ENCODE data around the gene ENAH. TPM values are rescaled to one million over a fixed set of nuclear protein-coding genes. Genes with fewer than 3 reads are reported as not detected.

The ENAH gene
- polyA plus RNA-seq (2012; rRNA removed) = 48.9 and 72.0 TPM in 2 replicates
- 79.6 and 101 TPM in 2 replicates for polyA plus RNA-seq (2012; cell fraction: cytosol; rRNA removed)
- 19.8 and 65.1 TPM in 2 replicates for polyA plus RNA-seq (2012; cell fraction: nucleus; rRNA removed)

DNA sequence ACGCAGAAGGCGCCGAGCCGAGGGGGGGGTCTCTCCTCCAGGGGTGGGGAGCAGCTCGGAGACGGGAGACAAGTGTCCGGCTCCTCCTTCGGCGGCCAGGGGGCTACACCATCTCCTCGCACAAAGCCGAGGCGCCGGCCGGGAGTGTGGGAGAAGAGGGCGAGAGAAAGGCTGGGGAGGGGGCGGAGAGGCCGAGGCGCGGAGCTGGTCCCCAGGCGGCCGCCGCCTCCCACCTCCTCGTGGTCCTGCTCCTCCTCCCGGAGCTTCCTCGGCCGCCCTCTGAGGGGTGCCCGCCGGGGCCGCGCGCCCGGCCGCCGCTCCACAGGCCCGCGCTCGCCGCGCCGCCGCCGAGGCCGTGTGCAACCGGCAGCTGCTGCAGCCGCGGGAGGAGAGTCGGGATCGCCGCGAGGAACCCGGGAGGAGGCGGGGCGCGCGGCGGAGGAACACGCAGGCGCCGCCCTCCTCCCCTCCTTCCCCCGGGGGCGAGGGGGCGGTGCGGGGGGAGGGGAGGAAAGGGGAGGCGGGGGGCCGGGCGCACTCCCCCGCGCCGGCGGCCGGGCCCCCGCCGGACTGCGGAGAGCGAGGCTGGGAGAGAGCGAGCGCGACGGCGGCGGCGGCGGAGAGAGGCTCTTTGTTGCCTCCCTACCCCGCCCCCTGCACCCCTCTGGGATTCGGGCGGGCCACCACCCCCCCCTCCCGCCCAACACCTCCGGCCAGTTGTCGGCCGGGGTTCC is at the start of gene ENAH:
ENAH (minus strand) TSS at position 395 of the 734 bp plus-strand sequence. CDS start 433 bp downstream, outside the sequence.
- ChIA-PET CTCF (interaction anchor here (0.6 to 2.7 kb wide), 8 partner anchors 19 to 339 kb away, joined by 3 to 29 read pairs (median 3); partner anchors contain the start of gene SRP9), POLR2A (interaction anchor here (0.8 to 1.8 kb wide), 12 partner anchors 15 to 334 kb away, joined by 3 to 15 read pairs (median 6); partner anchors contain the start of gene SRP9)
- Histone ChIP-seq H3K9ac (peak within 1 kb of the TSS; percentile 99), H3K27me3 (ENCODE audit: insufficient read depth) (no peaks in the 10 kb centered on the region), H3K9me2 (no peaks in the 10 kb centered on the region), H4K20me1 (ENCODE audit: insufficient read depth) (peaks cover 27% of the 10 kb centered on the region), H3K79me2 (ENCODE audit: insufficient read depth) (peaks cover 58% of the 10 kb centered on the region), H3F3A (replicated peaks; ENCODE audit: insufficient read depth) (peaks cover 66% of the 10 kb centered on the region), H2AFZ (ENCODE audit: low read depth) (no peak within 1 kb of the TSS), H3K36me3 (replicated peaks in 1 of 2; ENCODE audit: control insufficient read depth in 1 of 2, insufficient read depth in 2 of 2, low read length in 1 of 2) (peaks cover 7 to 8% of the 10 kb centered on the region in 2 experiments), H3K27ac (ENCODE audit: low read depth in 2 of 2, low read length in 1 of 2) (peak within 1 kb of the TSS; percentile 95 to 99), H3K4me2 (peak within 1 kb of the TSS; percentile 83), H3K4me1 (ENCODE audit: control insufficient read depth in 1 of 2, insufficient read depth in 2 of 2, low read depth in 1 of 2, low read length in 1 of 2) (peaks cover 18 to 41% of the 10 kb centered on the region in 2 experiments), H3K4me3 (ENCODE audit: low read depth in 2 of 2, low read length in 1 of 2) (peak within 1 kb of the TSS; percentile 96 to 98), H3K9me3 (no peaks in the 10 kb centered on the region)
- DNase-seq = peak; percentile 96
- WGBS (ENCODE audit: low lambda C conversion rate) = 0% methylated on average over 6 of the region's 90 CpGs
- TF ChIP-seq, protein P1, sequence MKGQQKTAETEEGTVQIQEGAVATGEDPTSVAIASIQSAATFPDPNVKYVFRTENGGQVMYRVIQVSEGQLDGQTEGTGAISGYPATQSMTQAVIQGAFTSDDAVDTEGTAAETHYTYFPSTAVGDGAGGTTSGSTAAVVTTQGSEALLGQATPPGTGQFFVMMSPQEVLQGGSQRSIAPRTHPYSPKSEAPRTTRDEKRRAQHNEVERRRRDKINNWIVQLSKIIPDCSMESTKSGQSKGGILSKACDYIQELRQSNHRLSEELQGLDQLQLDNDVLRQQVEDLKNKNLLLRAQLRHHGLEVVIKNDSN (IDR thresholded peaks at IDR 0.05; ENCODE audit: borderline replicate concordance, low read depth) = no peak
- no peak for TF ChIP-seq GABPA (IDR thresholded peaks at IDR 0.05; ENCODE audit: low read depth)
- TF ChIP-seq RFX5 (IDR thresholded peaks at IDR 0.05; ENCODE audit: low read length) = no peak
- no peak for TF ChIP-seq SMC3 (IDR thresholded peaks at IDR 0.05; ENCODE audit: low read depth, low read length)
- peak; percentile 91 for TF ChIP-seq TAF1 (IDR thresholded peaks at IDR 0.05; ENCODE audit: borderline replicate concordance, low read depth, low read length)
- TF ChIP-seq FOXJ3 (CRISPR knock-in tag; IDR thresholded peaks at IDR 0.05) = no peak
- TF ChIP-seq FOXM1 (IDR thresholded peaks at IDR 0.05; ENCODE audit: low read depth) = no peak
- TF ChIP-seq, protein P2, sequence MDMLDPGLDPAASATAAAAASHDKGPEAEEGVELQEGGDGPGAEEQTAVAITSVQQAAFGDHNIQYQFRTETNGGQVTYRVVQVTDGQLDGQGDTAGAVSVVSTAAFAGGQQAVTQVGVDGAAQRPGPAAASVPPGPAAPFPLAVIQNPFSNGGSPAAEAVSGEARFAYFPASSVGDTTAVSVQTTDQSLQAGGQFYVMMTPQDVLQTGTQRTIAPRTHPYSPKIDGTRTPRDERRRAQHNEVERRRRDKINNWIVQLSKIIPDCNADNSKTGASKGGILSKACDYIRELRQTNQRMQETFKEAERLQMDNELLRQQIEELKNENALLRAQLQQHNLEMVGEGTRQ (IDR thresholded peaks at IDR 0.05; ENCODE audit: borderline replicate concordance, low read depth, low read length) = no peak
- TF ChIP-seq, protein P3, sequence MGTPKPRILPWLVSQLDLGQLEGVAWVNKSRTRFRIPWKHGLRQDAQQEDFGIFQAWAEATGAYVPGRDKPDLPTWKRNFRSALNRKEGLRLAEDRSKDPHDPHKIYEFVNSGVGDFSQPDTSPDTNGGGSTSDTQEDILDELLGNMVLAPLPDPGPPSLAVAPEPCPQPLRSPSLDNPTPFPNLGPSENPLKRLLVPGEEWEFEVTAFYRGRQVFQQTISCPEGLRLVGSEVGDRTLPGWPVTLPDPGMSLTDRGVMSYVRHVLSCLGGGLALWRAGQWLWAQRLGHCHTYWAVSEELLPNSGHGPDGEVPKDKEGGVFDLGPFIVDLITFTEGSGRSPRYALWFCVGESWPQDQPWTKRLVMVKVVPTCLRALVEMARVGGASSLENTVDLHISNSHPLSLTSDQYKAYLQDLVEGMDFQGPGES (IDR thresholded peaks at IDR 0.05; ENCODE audit: low read depth, low read length) = no peak
- no peak for TF ChIP-seq ELF1 (IDR thresholded peaks at IDR 0.05)
- TF ChIP-seq MEF2A (IDR thresholded peaks at IDR 0.05; ENCODE audit: borderline replicate concordance, low read depth) = no peak
- TF ChIP-seq, protein P4, sequence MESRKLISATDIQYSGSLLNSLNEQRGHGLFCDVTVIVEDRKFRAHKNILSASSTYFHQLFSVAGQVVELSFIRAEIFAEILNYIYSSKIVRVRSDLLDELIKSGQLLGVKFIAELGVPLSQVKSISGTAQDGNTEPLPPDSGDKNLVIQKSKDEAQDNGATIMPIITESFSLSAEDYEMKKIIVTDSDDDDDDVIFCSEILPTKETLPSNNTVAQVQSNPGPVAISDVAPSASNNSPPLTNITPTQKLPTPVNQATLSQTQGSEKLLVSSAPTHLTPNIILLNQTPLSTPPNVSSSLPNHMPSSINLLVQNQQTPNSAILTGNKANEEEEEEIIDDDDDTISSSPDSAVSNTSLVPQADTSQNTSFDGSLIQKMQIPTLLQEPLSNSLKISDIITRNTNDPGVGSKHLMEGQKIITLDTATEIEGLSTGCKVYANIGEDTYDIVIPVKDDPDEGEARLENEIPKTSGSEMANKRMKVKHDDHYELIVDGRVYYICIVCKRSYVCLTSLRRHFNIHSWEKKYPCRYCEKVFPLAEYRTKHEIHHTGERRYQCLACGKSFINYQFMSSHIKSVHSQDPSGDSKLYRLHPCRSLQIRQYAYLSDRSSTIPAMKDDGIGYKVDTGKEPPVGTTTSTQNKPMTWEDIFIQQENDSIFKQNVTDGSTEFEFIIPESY (IDR thresholded peaks at IDR 0.05; ENCODE audit: borderline replicate concordance, low read depth) = no peak
- TF ChIP-seq, protein P5, sequence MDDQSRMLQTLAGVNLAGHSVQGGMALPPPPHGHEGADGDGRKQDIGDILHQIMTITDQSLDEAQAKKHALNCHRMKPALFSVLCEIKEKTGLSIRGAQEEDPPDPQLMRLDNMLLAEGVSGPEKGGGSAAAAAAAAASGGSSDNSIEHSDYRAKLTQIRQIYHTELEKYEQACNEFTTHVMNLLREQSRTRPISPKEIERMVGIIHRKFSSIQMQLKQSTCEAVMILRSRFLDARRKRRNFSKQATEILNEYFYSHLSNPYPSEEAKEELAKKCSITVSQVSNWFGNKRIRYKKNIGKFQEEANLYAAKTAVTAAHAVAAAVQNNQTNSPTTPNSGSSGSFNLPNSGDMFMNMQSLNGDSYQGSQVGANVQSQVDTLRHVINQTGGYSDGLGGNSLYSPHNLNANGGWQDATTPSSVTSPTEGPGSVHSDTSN (IDR thresholded peaks at IDR 0.05) = no peak
- TF ChIP-seq, protein P6, sequence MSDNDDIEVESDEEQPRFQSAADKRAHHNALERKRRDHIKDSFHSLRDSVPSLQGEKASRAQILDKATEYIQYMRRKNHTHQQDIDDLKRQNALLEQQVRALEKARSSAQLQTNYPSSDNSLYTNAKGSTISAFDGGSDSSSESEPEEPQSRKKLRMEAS (IDR thresholded peaks at IDR 0.05; ENCODE audit: low read depth) = peak; percentile 52; the same call in 1 of the 2 replicates
- TF ChIP-seq FOSL2 (IDR thresholded peaks at IDR 0.05; ENCODE audit: borderline replicate concordance, low read depth) = no peak
- TF ChIP-seq NRF1 (IDR thresholded peaks at IDR 0.05; ENCODE audit: low read depth, low read length) = peak; percentile 40; the same call in 1 of the 2 replicates
- no peak for TF ChIP-seq GATA2 (CRISPR knock-in tag; IDR thresholded peaks at IDR 0.05)
- peak; percentile 41; the same call in 1 of the 2 replicates for TF ChIP-seq POLR2AphosphoS5 (IDR thresholded peaks at IDR 0.05; ENCODE audit: low read depth, low read length)
- no peak for TF ChIP-seq EZH2phosphoT487 (IDR thresholded peaks at IDR 0.05; ENCODE audit: borderline replicate concordance, low read depth)
- no peak; the same call in 1 of the 2 replicates for TF ChIP-seq JUND (IDR thresholded peaks at IDR 0.05)
- TF ChIP-seq, protein P7, sequence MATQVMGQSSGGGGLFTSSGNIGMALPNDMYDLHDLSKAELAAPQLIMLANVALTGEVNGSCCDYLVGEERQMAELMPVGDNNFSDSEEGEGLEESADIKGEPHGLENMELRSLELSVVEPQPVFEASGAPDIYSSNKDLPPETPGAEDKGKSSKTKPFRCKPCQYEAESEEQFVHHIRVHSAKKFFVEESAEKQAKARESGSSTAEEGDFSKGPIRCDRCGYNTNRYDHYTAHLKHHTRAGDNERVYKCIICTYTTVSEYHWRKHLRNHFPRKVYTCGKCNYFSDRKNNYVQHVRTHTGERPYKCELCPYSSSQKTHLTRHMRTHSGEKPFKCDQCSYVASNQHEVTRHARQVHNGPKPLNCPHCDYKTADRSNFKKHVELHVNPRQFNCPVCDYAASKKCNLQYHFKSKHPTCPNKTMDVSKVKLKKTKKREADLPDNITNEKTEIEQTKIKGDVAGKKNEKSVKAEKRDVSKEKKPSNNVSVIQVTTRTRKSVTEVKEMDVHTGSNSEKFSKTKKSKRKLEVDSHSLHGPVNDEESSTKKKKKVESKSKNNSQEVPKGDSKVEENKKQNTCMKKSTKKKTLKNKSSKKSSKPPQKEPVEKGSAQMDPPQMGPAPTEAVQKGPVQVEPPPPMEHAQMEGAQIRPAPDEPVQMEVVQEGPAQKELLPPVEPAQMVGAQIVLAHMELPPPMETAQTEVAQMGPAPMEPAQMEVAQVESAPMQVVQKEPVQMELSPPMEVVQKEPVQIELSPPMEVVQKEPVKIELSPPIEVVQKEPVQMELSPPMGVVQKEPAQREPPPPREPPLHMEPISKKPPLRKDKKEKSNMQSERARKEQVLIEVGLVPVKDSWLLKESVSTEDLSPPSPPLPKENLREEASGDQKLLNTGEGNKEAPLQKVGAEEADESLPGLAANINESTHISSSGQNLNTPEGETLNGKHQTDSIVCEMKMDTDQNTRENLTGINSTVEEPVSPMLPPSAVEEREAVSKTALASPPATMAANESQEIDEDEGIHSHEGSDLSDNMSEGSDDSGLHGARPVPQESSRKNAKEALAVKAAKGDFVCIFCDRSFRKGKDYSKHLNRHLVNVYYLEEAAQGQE (IDR thresholded peaks at IDR 0.05; ENCODE audit: low read depth, low read length) = peak; percentile 52; the same call in 1 of the 2 replicates
- TF ChIP-seq RAD21 (IDR thresholded peaks at IDR 0.05; ENCODE audit: low read length) = no peak
